HG03520 (cell line): ENCODE data around the gene FAM219B.
"Not testable (repeated sequence)": the region's sequence is repeated elsewhere in the genome, so short reads cannot be mapped to it uniquely, and the experiment has no call there.

Experiments
- ATAC-seq: cut with Tn5 transposase; IDR thresholded peaks from one replicate; pipeline ENCODE4 v1.9.1; 2021; ENCODE audit warnings: mild to moderate bottlenecking, moderate library complexity; ENCODE audit not compliant: unreplicated experiment

The FAM219B gene

GRCh38 chr15:74906450-74907162 is at the start of gene FAM219B:
Gene FAM219B (minus strand): TSS chr15:74906851. CDS start chr15:74906800, 51 bp downstream.
- ATAC-seq, result peak; percentile 85

- ATAC-seq, result peak; percentile 45
Observed at GRCh38 chr15:74955796-74956647, 49.4 kb upstream of the FAM219B start.

GRCh38 chr15:74955017-74955416 is 48.4 kb upstream of the FAM219B start:
- no peak for ATAC-seq

- no peak for ATAC-seq
Observed at GRCh38 chr15:74954515-74954914, 47.9 kb upstream of the FAM219B start.

- no peak for ATAC-seq
Observed at GRCh38 chr15:74951006-74951405, 44.4 kb upstream of the FAM219B start.

- no peak for ATAC-seq
Observed at GRCh38 chr15:74950078-74950908, 43.6 kb upstream of the FAM219B start.

GRCh38 chr15:74937590-74938371 is 31.1 kb upstream of the FAM219B start, which contains the start of gene COX5A:
Gene COX5A (minus strand): TSS chr15:74938073. CDS start chr15:74938014, 59 bp downstream.
- peak; percentile 86 for ATAC-seq

- no peak for ATAC-seq
Observed at GRCh38 chr15:74937272-74937589, 30.6 kb upstream of the FAM219B start.

GRCh38 chr15:74935193-74935592 is 28.5 kb upstream of the FAM219B start:
- ATAC-seq, result not testable (repeated sequence)

- no peak for ATAC-seq
Observed at GRCh38 chr15:74933573-74933972, 26.9 kb upstream of the FAM219B start.

- ATAC-seq, result no peak
Observed at GRCh38 chr15:74928771-74929198, 22.1 kb upstream of the FAM219B start.

GRCh38 chr15:74924525-74924924 is 17.9 kb upstream of the FAM219B start:
- ATAC-seq, result no peak

GRCh38 chr15:74920456-74920855 is 13.8 kb upstream of the FAM219B start:
- ATAC-seq, result no peak

- no peak for ATAC-seq
Observed at GRCh38 chr15:74917676-74918075, 11.0 kb upstream of the FAM219B start.

GRCh38 chr15:74913799-74914198 is 7.1 kb upstream of the FAM219B start:
- ATAC-seq, result not testable (repeated sequence)

- no peak for ATAC-seq
Observed at GRCh38 chr15:74913041-74913440, 6.4 kb upstream of the FAM219B start.

GRCh38 chr15:74908635-74909034 is 2.0 kb upstream of the FAM219B start:
- no peak for ATAC-seq

GRCh38 chr15:74907163-74907870 is 666 bp upstream of the FAM219B start:
- ATAC-seq, result no peak

- ATAC-seq, result no peak
Observed at GRCh38 chr15:74906067-74906449, 593 bp downstream of the FAM219B start.
